HG03097 (cell line): ENCODE measurements around the gene ENDOU.

Experiments
- ATAC-seq: cut with Tn5 transposase; IDR thresholded peaks from one replicate; pipeline ENCODE4 v1.9.1; 2021; ENCODE audit not compliant: unreplicated experiment, low FRiP score

The ENDOU gene

GRCh38 chr12:47725091-47725772 is at the start of gene ENDOU:
TSS of gene ENDOU (minus strand) at chr12:47725490. CDS start at chr12:47725413, 77 bp downstream.
- no peak for ATAC-seq

GRCh38 chr12:47774663-47775062 is 49.4 kb upstream of the ENDOU start:
- no peak for ATAC-seq

GRCh38 chr12:47773858-47774580 is 48.7 kb upstream of the ENDOU start:
- no peak for ATAC-seq

- ATAC-seq = peak; percentile 50
These were observed 48.0 kb upstream of the ENDOU start, which contains the start of gene SLC48A1 for GRCh38 chr12:47773062-47773857. TSS of gene SLC48A1 (plus strand) at chr12:47773238. CDS start at chr12:47773305, 67 bp downstream.

GRCh38 chr12:47772738-47773061 is 47.4 kb upstream of the ENDOU start:
- no peak for ATAC-seq

GRCh38 chr12:47772094-47772660 is 46.9 kb upstream of the ENDOU start:
- no peak for ATAC-seq

- no peak for ATAC-seq
These were observed 46.0 kb upstream of the ENDOU start for GRCh38 chr12:47771304-47771703.

GRCh38 chr12:47770086-47770726 is 44.9 kb upstream of the ENDOU start:
- no peak for ATAC-seq

- no peak for ATAC-seq
These were observed 44.2 kb upstream of the ENDOU start for GRCh38 chr12:47769234-47770085.

GRCh38 chr12:47768323-47768811 is 43.1 kb upstream of the ENDOU start:
- no peak for ATAC-seq

- no peak for ATAC-seq
These were observed 42.0 kb upstream of the ENDOU start for GRCh38 chr12:47767216-47767724.

GRCh38 chr12:47766502-47767215 is 41.4 kb upstream of the ENDOU start:
- no peak for ATAC-seq

- ATAC-seq = no peak
These were observed 38.4 kb upstream of the ENDOU start for GRCh38 chr12:47763481-47764346.

GRCh38 chr12:47762850-47763465 is 37.7 kb upstream of the ENDOU start:
- no peak for ATAC-seq

- no peak for ATAC-seq
These were observed 33.8 kb upstream of the ENDOU start, which contains the start of gene RAPGEF3 for GRCh38 chr12:47758834-47759690. TSS of gene RAPGEF3 (minus strand) at chr12:47758880. CDS start at chr12:47758556, 324 bp downstream.

- no peak for ATAC-seq
These were observed 33.2 kb upstream of the ENDOU start for GRCh38 chr12:47758584-47758833.
